Renal pelvis (tissue), 4 donors: ENCODE data around the gene PLOD2. TPM values are rescaled to one million over a fixed set of nuclear protein-coding genes. Genes with fewer than 3 reads are reported as not detected.

Source experiments
- DNase-seq: peaks from one replicate; pipeline ENCODE4 v3.0.0-alpha.2; 2013
- polyA plus RNA-seq, 3 donors: library from polyadenylated mRNA; unstranded; fragments of 120-200 nt; gene quantifications; one replicate each; pipeline ENCODE4 v1.2.1, GENCODE V29; 2013; ENCODE audit not compliant: insufficient read length in 3 of 3

Gene PLOD2
- polyA plus RNA-seq, 3 donors = 126 to 162 (median 152) TPM

GRCh38 chr3:146177519-146177918 lies 16.5 kb upstream of the PLOD2 start:
- DNase-seq = no peak

GRCh38 chr3:146177072-146177471 lies 16.1 kb upstream of the PLOD2 start:
- DNase-seq = no peak

GRCh38 chr3:146172586-146172985 lies 11.6 kb upstream of the PLOD2 start:
- DNase-seq = no peak

GRCh38 chr3:146170591-146170990 lies 9.6 kb upstream of the PLOD2 start:
- DNase-seq = no peak

- DNase-seq = no peak
Measured at GRCh38 chr3:146169891-146170290, 8.9 kb upstream of the PLOD2 start.

GRCh38 chr3:146166826-146167225 lies 5.8 kb upstream of the PLOD2 start:
- no peak for DNase-seq

- DNase-seq = no peak
Measured at GRCh38 chr3:146166415-146166821, 5.4 kb upstream of the PLOD2 start.

- DNase-seq = no peak
Measured at GRCh38 chr3:146165877-146166276, 4.9 kb upstream of the PLOD2 start.

- no peak for DNase-seq
Measured at GRCh38 chr3:146164971-146165769, 4.2 kb upstream of the PLOD2 start.

GRCh38 chr3:146164506-146164905 lies 3.5 kb upstream of the PLOD2 start:
- DNase-seq = no peak

GRCh38 chr3:146164071-146164470 lies 3.1 kb upstream of the PLOD2 start:
- no peak for DNase-seq

GRCh38 chr3:146163584-146163983 lies 2.6 kb upstream of the PLOD2 start:
- DNase-seq = no peak

GRCh38 chr3:146162561-146162960 lies 1.6 kb upstream of the PLOD2 start:
- no peak for DNase-seq

- DNase-seq = peak; percentile 80
Measured at GRCh38 chr3:146161663-146162002, 649 bp upstream of the PLOD2 start.

GRCh38 chr3:146160321-146160963 lies 542 bp downstream of the PLOD2 start:
- peak; percentile 79 for DNase-seq

GRCh38 chr3:146159616-146160320 lies 1.2 kb downstream of the PLOD2 start:
- DNase-seq = no peak

GRCh38 chr3:146159037-146159436 lies 1.9 kb downstream of the PLOD2 start:
- DNase-seq = no peak

- DNase-seq = no peak
Measured at GRCh38 chr3:146157325-146158060, 3.5 kb downstream of the PLOD2 start.

- no peak for DNase-seq
Measured at GRCh38 chr3:146156666-146157314, 4.2 kb downstream of the PLOD2 start.

GRCh38 chr3:146156095-146156494 lies 4.9 kb downstream of the PLOD2 start:
- DNase-seq = no peak

GRCh38 chr3:146154995-146155394 lies 6.0 kb downstream of the PLOD2 start:
- DNase-seq = no peak

- no peak for DNase-seq
Measured at GRCh38 chr3:146154316-146154715, 6.7 kb downstream of the PLOD2 start.
